Ovary (tissue), 9 donors: Measurements from ENCODE around the gene ADM5. TPM values are rescaled to one million over a fixed set of nuclear protein-coding genes. Genes with fewer than 3 reads are reported as not detected.

Source experiments
- DNase-seq, 5 donors: peaks; one replicate each; pipeline ENCODE4 v3.0.0-alpha.2; 2019 to 2020
- H3K27ac ChIP-seq, 2 donors: fragments of 200-600 bp; one replicate each; pipeline versions ENCODE4 v1.5.1 to v1.8.0; 2019 to 2022
- H3K27me3 ChIP-seq: fragments of 200-600 bp; one replicate; pipeline ENCODE4 v1.8.0; 2022
- H3K36me3 ChIP-seq: fragments of 200-600 bp; sonication (generic); one replicate; pipeline ENCODE4 v1.5.1; 2019
- H3K4me1 ChIP-seq: one replicate; pipeline ENCODE4 v1.8.1; 2013; ENCODE audit warnings: mild to moderate bottlenecking, moderate library complexity; ENCODE audit not compliant: insufficient read depth
- H3K4me3 ChIP-seq: fragments of 200-600 bp; sonication (generic); one replicate; pipeline ENCODE4 v1.5.1; 2017
- H3K9me3 ChIP-seq, 2 donors: fragments of 200-600 bp in 1 of 2; sonication (generic) in 1 of 2; one replicate each; pipeline versions ENCODE4 v1.5.1 to v1.8.1; 2013 to 2019; ENCODE audit warnings: mild to moderate bottlenecking in 1 of 2, moderate library complexity in 1 of 2
- EP300 ChIP-seq: sonication (generic); formaldehyde crosslinking; IDR thresholded peaks from one replicate; pipeline ENCODE4 v1.6.1; 2017; ENCODE audit warnings: antibody characterized with exemption
- POLR2A ChIP-seq: fragments of 450-650 bp; IDR thresholded peaks from one replicate; pipeline ENCODE4 v1.6.1; 2017; ENCODE audit warnings: antibody characterized with exemption, mild to moderate bottlenecking, moderate library complexity
- WGBS, 3 donors: extraction: QIAGEN DNeasy Blood & Tissue Kit in 1 of 3; methylation state at CpG; one replicate each; pipeline versions ENCODE4 v1.1.5 to v1.1.7; 2013 to 2017; 5-methylcytosine and 5-hydroxymethylcytosine counted together
- intact Hi-C, 4 donors: fragments of 100-400 bp; cut with DNase I; formaldehyde crosslinking; loops; one replicate each; pipeline versions ENCODE4 v1.11.0 to v1.15.1; 2022 to 2023
- polyA plus RNA-seq, 2 donors: library from polyadenylated mRNA; stranded (reverse); fragments of 200-250 nt in 1 of 2; fragments of 350-450 nt in 1 of 2; fragmentation: Illumina TruSeq in 1 of 2; extraction: RNeasy Lipid Tissue Mini Kit (QIAGEN cat#74804) in 1 of 2; gene quantifications; one replicate each; pipeline ENCODE4 v1.2.3, GENCODE V29; 2013 to 2014
- total RNA-seq, 7 donors: library from RNA; depleted of rRNA in 2 of 7; stranded (reverse); fragments of >200 nt in 2 of 7; fragmentation: NEBNext Ultra II Directional in 3 of 7; extraction: Animal tissue kit (Norgen Biotek cat#: 25700) in 3 of 7; gene quantifications; one replicate each; pipeline versions ENCODE4 v1.1.0 to v1.2.4, GENCODE V29; 2016 to 2023
- TF ChIP-seq, protein P1 (sequence below), 3 donors: fragments of 450-650 bp in 2 of 3; fragments of 200-600 bp in 1 of 3; IDR thresholded peaks; one replicate each; pipeline versions ENCODE4 v1.5.1 to v1.8.0; 2016 to 2022; ENCODE audit warnings: antibody characterized with exemption in 3 of 3, mild to moderate bottlenecking in 1 of 3
- donor health status: DM: no; HTN: no; CAD: no; lungs with moderate emphysema.
- donor health status: DM: no; HTN: no; CAD: no.
- donor health status: Bipolar disorder and iron deficiency.
- donor health status: DM: yes; HTN: yes; CAD: no.
- donor health status: DM: no; HTN: no; CAD: no.
- donor health status: DM: yes; HTN: yes; CAD: no.

Gene ADM5
- total and polyA plus RNA-seq, 9 donors = 0.48 to 1.9 (median 1.3) TPM; not detected in 1

GRCh38 chr19:49704888-49705642 is 15.7 kb downstream of the ADM5 start:
- Histone ChIP-seq H3K36me3 (no peaks in the 10 kb centered on the region), H3K9me3 (no peaks in the 10 kb centered on the region), H3K27me3 (no peaks in the 10 kb centered on the region), H3K27ac (no peak overlapping the region), H3K4me1 (no peaks in the 10 kb centered on the region), H3K4me3 (no peak overlapping the region)
- TF ChIP-seq, protein P1, sequence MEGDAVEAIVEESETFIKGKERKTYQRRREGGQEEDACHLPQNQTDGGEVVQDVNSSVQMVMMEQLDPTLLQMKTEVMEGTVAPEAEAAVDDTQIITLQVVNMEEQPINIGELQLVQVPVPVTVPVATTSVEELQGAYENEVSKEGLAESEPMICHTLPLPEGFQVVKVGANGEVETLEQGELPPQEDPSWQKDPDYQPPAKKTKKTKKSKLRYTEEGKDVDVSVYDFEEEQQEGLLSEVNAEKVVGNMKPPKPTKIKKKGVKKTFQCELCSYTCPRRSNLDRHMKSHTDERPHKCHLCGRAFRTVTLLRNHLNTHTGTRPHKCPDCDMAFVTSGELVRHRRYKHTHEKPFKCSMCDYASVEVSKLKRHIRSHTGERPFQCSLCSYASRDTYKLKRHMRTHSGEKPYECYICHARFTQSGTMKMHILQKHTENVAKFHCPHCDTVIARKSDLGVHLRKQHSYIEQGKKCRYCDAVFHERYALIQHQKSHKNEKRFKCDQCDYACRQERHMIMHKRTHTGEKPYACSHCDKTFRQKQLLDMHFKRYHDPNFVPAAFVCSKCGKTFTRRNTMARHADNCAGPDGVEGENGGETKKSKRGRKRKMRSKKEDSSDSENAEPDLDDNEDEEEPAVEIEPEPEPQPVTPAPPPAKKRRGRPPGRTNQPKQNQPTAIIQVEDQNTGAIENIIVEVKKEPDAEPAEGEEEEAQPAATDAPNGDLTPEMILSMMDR (IDR thresholded peaks at IDR 0.05) = no peak
- TF ChIP-seq EP300 (no peak), POLR2A (no peak)
- no peak for DNase-seq
- intact Hi-C loops = no loop called here
- WGBS, 3 donors = 85 to 93% (median 86%) methylated on average over 22 of the region's 22 CpGs

DNA sequence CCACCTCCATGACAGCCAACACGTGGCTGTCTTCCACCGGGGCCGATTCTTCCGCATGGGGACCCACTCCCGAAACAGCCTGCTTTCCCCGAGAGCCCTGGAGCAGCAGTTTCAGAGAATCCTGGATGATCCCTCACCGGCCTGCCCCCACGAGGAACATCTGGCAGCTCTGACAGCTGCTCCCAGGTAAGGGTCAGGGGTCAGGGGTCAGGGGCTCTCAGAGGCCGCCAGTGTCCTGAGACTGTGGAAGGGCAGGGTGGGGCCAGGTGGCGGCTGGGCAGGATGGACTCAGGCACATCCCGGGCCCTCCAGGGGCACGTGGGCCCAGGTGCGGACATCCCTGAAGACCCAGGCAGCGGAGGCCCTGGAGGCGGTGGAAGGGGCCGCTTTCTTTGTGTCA is 16.5 kb downstream of the ADM5 start:
- no peaks in the 10 kb centered on the region for H3K36me3 ChIP-seq
- H3K27ac ChIP-seq = no peak overlapping the region
- WGBS, 3 donors = 84 to 92% (median 88%) methylated on average over 15 to 16 of the region's 16 CpGs
- no peaks in the 10 kb centered on the region for H3K4me1 ChIP-seq
- intact Hi-C loops = no loop called here
- no peak overlapping the region for H3K4me3 ChIP-seq
- no peaks in the 10 kb centered on the region for H3K27me3 ChIP-seq
- no peak for TF ChIP-seq POLR2A
- no peak for TF ChIP-seq EP300
- TF ChIP-seq, protein P1 (IDR thresholded peaks at IDR 0.05) = no peak
- no peak for DNase-seq
- no peaks in the 10 kb centered on the region for H3K9me3 ChIP-seq

DNA sequence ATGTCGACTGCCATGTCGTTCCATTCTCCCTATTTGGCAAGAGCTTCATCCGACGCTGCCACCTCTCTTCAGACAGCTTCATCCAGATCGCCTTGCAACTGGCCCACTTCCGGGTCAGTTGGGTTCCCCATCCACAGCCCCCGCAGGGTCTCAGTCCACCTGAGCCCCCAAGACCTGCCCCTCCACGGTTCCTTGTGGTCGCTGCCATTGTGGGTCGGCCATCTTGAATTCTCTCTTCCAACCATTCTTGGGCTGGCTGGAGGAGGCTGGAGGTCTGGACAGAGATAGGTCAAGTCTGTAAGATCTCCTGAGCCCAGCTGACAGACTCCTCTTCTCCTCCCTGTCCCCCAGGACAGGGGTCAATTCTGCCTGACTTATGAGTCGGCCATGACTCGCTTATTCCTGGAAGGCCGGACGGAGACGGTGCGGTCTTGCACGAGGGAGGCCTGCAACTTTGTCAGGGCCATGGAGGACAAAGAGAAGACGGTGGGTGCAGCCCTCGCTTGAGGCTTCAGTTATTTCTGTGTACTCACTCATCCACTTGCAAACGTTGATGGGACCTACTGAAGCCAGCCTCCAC is 21.1 kb downstream of the ADM5 start:
- H3K4me3 ChIP-seq = no peak overlapping the region
- H3K9me3 ChIP-seq = no peaks in the 10 kb centered on the region
- H3K36me3 ChIP-seq = no peaks in the 10 kb centered on the region
- H3K4me1 ChIP-seq = no peaks in the 10 kb centered on the region
- WGBS, 3 donors = 83 to 84% (median 84%) methylated on average over 20 of the region's 20 CpGs
- no peaks in the 10 kb centered on the region for H3K27me3 ChIP-seq
- H3K27ac ChIP-seq = no peak overlapping the region
- no peak for DNase-seq
- no peak for TF ChIP-seq POLR2A
- intact Hi-C loops = no loop called here

GRCh38 chr19:49712397-49712859 is 23.0 kb downstream of the ADM5 start:
- no peak overlapping the region for H3K27ac ChIP-seq

More at GRCh38 chr19:49712397-49712859, 23.0 kb downstream of the ADM5 start:
- H3K4me3 ChIP-seq = no peak overlapping the region
- WGBS, 3 donors = 54 to 60% (median 55%) methylated on average over 20 of the region's 20 CpGs
- DNase-seq = peak; percentile 39 to 71 (median 52)
- H3K4me1 ChIP-seq = no peaks in the 10 kb centered on the region
- H3K9me3 ChIP-seq = no peaks in the 10 kb centered on the region
- no peaks in the 10 kb centered on the region for H3K36me3 ChIP-seq
- H3K27me3 ChIP-seq = no peaks in the 10 kb centered on the region
- TF ChIP-seq EP300 = no peak
- TF ChIP-seq POLR2A = no peak
- TF ChIP-seq, protein P1 (IDR thresholded peaks at IDR 0.05) = no peak
- intact Hi-C loops = no loop called here
